T-helper 1 cell treated with Interleukin-12 subunit alpha and Interleukin-12 subunit beta and Interleukin-4 antibody, amounts not matched to agents 30 μg/mL and 1 μg/mL, for 36 hours (primary cell): Measurements from ENCODE around the gene NUBP1.
A peak's percentile ranks its signal among the peaks of the same experiment; 100 is the strongest.

ENCODE experiments used
- H3K27ac Mint-ChIP-seq: one replicate; pipeline ENCODE4 v1.8.0; 2021; ENCODE audit warnings: mild to moderate bottlenecking, mixed read lengths
- H3K27me3 Mint-ChIP-seq: one replicate; pipeline ENCODE4 v1.8.0; 2021; ENCODE audit warnings: low read depth, mixed read lengths
- H3K36me3 Mint-ChIP-seq: one replicate; pipeline ENCODE4 v1.8.0; 2021; ENCODE audit warnings: low read depth, mixed read lengths
- H3K4me1 Mint-ChIP-seq: one replicate; pipeline ENCODE4 v1.8.0; 2021; ENCODE audit warnings: low read depth, mixed read lengths
- H3K4me3 Mint-ChIP-seq: one replicate; pipeline ENCODE4 v1.8.0; 2021; ENCODE audit warnings: mild to moderate bottlenecking, moderate library complexity, mixed read lengths
- H3K9me3 Mint-ChIP-seq: one replicate; pipeline ENCODE4 v1.8.0; 2021; ENCODE audit warnings: mixed read lengths

Gene NUBP1

DNA sequence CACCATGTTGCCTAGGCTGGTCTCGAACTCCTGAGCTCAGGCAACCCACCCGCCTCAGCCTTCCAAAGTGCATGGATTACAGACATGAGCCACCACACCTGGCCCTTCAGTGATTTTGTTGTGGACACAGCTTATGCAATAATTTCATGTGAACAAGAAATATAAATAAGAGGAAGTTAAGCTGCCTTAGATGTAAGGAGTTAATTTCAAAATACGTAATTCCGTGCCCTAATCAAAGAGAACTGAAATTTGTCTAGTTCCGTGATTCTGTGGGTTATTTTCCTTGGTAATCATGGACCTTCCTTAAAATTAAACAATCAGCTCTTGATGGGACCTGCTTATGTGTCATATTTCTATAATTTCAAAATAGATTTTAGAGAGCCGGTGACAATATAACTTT is 63.1 kb downstream of the NUBP1 start:
- H3K4me3 Mint-ChIP-seq, result no peak overlapping the region
- H3K9me3 Mint-ChIP-seq, result no peaks in the 10 kb centered on the region
- peaks cover 29% of the 10 kb centered on the region for H3K27me3 Mint-ChIP-seq
- peaks cover 4% of the 10 kb centered on the region for H3K4me1 Mint-ChIP-seq
- no peak overlapping the region for H3K27ac Mint-ChIP-seq
- no peaks in the 10 kb centered on the region for H3K36me3 Mint-ChIP-seq

DNA sequence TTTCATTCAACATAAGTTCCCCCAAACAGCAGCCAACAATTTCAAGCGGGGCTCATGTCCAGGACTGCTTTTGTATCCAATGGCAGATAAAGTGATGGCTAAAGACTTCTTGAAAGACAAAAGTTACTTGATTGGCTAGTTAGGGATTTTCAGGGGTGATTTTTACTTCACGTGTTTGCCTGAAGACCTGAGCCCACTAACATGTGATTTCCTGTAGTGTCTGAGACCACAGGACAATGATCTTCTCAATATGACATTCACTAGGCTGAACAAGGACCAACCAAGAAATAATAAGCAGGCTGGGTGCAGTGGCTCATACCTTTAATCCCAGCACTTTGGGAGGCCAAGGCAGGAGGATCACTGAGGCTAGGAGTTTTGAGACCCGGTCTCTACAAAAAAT is 64.6 kb downstream of the NUBP1 start:
- Mint-ChIP-seq H3K27me3 (peaks cover 29% of the 10 kb centered on the region), H3K4me3 (no peak overlapping the region), H3K9me3 (no peaks in the 10 kb centered on the region), H3K4me1 (peaks cover 9% of the 10 kb centered on the region), H3K36me3 (no peaks in the 10 kb centered on the region), H3K27ac (no peak overlapping the region)

DNA sequence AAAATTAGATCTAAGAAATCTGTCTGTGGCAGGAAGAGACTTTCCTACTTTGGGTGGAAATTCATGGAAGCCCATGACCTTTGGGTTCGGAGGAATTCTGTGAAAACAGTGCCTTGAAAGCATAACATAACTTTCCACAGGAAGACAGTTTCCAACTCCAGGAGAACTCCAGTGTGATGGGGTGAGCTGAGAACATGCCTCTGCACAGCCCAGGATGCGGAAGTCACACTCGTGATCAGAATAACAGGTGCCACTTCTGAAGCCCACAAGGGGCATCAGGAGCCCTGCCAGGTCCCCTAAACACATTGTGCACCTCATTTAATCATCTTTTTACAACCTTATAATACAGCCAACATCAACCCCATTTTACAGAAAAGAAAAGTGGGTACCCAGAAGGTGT is 65.2 kb downstream of the NUBP1 start:
- Mint-ChIP-seq H3K27ac (no peak overlapping the region), H3K4me3 (no peak overlapping the region)

DNA sequence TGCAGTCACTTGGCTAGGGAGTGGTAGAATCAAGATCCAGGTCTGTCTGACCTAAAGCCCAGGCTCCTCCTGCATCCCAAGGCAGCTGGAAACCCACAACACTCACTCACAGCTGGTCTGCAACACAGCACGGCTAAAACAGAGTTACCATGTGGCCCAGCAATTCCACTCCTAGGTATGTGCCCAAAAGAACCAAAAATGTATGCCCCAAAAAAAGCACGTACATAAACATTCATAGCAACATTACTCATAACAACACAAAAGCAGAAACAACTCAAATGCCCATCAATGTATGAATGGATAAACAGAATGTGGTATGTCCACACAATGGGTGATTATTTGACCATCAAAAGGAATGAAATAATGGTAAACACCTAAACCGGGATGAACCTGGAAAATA is 66.1 kb downstream of the NUBP1 start:
- H3K36me3 Mint-ChIP-seq, result no peaks in the 10 kb centered on the region
- H3K27me3 Mint-ChIP-seq, result peaks cover 26% of the 10 kb centered on the region
- no peak overlapping the region for H3K27ac Mint-ChIP-seq
- no peak overlapping the region for H3K4me3 Mint-ChIP-seq
- no peaks in the 10 kb centered on the region for H3K9me3 Mint-ChIP-seq
- peaks cover 9% of the 10 kb centered on the region for H3K4me1 Mint-ChIP-seq

More for the DNA sequence above, 65.2 kb downstream of the NUBP1 start:
- Mint-ChIP-seq H3K4me1 (peaks cover 9% of the 10 kb centered on the region), H3K27me3 (peaks cover 26% of the 10 kb centered on the region), H3K9me3 (no peaks in the 10 kb centered on the region), H3K36me3 (no peaks in the 10 kb centered on the region)

DNA sequence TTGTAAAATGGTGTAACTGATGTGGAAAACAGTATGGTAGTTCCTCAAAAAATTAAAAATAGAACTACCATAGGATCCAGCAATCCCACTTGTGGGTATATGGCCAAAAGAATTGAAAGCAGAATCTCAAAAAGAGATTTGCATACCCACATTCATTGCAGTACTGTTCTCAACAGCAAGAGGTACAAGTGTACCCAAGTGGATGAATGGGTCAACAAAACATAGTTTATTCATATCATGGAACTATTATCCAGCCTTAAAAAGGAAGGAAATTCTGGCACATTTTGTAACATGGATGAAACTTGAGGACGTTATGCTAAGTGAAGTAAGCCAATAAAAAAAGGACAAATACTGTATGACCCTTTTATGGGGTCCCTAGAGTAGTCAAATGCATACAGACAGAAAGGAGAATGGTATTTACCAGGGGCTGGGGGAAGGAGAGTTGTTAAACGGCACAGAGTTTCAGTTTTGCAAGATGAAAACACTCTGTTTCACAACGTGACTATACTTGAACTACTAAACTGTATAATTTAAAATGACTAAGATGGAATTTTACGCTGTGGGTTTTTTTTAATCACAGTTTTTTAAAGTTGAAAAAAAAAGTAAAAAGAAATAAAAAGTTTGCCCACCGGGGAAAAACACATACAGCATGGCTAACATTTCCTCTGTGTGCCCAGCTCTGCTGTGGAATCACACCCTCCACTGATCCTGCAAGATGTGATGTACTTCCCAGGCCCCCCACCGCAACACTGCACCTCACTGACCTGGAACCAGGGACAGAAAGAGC is 68.9 kb downstream of the NUBP1 start:
- no peak overlapping the region for H3K4me3 Mint-ChIP-seq
- peak overlapping the region; percentile 52 for H3K27ac Mint-ChIP-seq
- H3K36me3 Mint-ChIP-seq, result no peaks in the 10 kb centered on the region
- peaks cover 9% of the 10 kb centered on the region for H3K4me1 Mint-ChIP-seq
- H3K27me3 Mint-ChIP-seq, result peaks cover 8% of the 10 kb centered on the region
- no peaks in the 10 kb centered on the region for H3K9me3 Mint-ChIP-seq

DNA sequence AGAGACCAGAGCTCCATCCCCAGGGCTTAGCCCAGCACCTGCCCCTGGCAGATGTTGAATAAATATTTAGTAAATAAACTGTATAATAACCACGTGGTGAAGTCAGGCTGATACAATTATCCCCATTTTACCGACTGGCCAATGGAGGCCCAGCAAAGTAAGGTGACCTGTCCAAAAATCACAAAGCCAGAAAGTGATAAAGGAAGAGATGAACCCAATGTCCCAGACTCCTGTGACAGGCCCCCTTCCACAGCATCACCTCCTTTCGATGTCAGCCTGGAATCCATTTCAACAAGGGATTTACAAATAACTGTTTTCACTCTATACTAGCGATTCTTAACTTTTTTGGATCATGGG is 69.4 kb downstream of the NUBP1 start:
- Mint-ChIP-seq H3K27ac (peak overlapping the region; percentile 52), H3K9me3 (no peaks in the 10 kb centered on the region), H3K4me1 (peaks cover 9% of the 10 kb centered on the region), H3K27me3 (peaks cover 6% of the 10 kb centered on the region), H3K4me3 (no peak overlapping the region), H3K36me3 (no peaks in the 10 kb centered on the region)

DNA sequence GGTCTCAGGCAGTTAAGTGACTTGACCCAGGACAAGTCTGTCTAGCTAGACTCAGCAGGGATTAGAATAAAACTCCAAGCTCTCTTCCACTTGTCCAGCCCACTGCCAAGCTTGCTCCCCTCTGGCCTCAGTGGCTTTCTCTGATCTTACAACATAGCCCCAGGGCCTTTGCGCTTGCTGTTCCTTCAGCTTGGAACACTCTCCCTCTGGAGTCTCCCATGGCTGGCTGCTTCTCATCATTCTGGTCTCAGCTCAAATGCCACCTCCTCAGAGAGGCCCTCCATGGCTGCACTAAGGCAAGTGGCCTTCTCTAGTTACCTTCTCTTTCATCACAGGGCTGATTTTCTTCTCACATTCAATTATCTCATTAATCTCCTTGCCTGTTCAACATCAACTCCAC is 73.9 kb downstream of the NUBP1 start:
- no peak overlapping the region for H3K27ac Mint-ChIP-seq
- no peaks in the 10 kb centered on the region for H3K9me3 Mint-ChIP-seq
- no peak overlapping the region for H3K4me3 Mint-ChIP-seq
- H3K27me3 Mint-ChIP-seq, result peaks cover 5% of the 10 kb centered on the region
- H3K4me1 Mint-ChIP-seq, result peaks cover 9% of the 10 kb centered on the region
- H3K36me3 Mint-ChIP-seq, result no peaks in the 10 kb centered on the region

DNA sequence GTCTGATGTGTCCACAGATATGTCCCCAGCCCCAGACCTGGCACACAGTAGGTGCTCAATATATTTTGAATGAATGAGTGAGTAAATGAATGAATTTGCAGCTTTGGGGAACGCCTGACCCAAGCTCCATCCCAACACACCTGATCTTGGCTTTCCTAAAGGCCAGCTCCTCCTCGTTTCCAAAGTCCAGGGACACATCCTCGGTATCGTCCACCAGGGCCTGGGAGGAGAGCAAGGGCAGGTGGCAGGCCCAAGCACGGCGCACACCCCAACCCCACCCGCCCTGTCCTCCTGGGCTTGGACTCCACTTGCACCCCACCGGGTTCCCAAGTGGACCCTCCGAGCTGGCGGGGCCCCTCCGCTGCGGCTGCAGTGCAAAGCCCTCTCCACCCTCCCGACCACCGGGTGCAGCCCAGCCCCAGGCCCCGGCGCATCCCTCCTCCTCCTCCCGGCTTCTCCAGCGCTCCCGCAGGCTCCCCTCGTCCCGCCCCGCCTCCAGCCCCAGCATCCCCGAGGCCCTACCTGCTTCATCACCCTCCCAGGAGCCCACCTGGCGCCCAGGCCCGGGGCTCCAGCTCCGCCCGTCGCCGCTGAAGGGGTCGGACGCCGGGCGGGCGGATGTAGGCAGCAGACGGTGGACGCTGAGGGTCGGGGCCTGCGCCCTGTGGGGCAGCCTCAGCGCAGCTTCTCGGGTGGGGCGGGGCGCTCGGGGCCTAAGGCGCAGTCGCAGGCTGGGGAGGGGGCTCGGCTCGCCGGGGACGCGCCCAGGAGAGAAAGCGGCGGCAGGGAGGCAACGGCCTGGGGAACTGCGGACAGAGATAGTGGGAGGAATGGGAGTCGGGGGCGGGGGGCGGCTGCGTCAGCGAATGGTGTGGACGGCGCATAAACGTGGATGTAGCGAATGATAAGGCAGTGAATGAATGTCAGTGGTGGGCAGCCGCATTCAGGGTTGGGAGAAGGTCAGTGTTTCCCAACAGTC is 74.6 kb downstream of the NUBP1 start, which contains the start of gene TVP23A:
Gene TVP23A, minus strand, starts transcription at position 832 of the 979 bp plus-strand sequence. Its CDS starts 301 bp downstream, at position 531.
- Mint-ChIP-seq H3K9me3 (no peaks in the 10 kb centered on the region), H3K4me1 (peaks cover 8% of the 10 kb centered on the region), H3K4me3 (no peak within 1 kb of the TSS), H3K27ac (no peak within 1 kb of the TSS), H3K36me3 (no peaks in the 10 kb centered on the region), H3K27me3 (peaks cover 5% of the 10 kb centered on the region)
